C1 segment of cervical spinal cord (tissue), 14 donors: Measurements from ENCODE around the gene SLC6A20.
"Not testable (repeated sequence)": the region's sequence is repeated elsewhere in the genome, so short reads cannot be mapped to it uniquely, and the experiment has no call there.

Experiments used
- DNase-seq, 14 donors: peaks; one replicate each; lab custom pipeline; 2025; lab: John Stamatoyannopoulos, UW

SLC6A20 gene

DNA sequence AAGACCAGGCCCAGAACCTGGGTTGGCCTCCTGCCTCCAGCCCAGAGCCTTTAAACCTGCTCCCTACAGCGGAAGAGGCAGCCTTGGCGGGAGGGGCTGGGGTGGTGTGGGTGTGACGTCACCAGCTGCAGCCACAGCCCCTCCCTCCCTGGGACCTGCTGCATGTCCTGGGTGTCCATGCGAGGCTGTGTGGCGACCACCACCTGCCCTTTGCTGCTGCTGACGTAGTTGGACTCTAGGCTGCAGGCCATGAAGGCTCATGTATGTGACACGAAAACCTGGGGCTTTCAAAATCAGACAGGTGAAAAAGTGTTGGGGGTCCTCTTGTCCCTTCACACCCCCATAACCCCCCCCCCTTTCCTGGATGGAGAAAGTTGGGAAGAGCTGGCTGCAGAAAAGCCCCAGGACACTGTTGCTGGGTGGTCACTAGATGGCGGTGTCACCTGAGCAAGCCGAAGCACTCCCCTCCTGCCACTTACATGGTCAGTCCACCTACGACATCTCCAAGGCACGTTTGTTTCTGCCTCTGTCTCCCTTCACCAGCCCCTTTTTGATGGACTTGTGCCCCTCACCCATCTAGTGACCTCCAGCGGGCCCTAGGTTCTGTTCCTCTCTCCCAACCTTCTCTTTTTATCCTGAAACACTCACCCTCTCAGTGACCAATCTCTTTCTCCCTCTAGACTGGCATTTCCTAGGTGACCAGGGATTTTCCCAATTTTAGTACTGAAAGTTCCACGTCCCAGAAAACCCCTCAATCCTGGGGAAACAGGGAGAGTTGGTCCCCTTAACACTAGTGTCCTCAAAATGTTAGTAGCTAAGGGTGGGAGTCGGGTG, 35.2 kb downstream of the SLC6A20 start:
- DNase-seq = peak in 2 of 14 donors; percentile 11 to 19

GRCh38 chr3:45759851-45760250, 36.5 kb downstream of the SLC6A20 start:
- DNase-seq = no peak

DNA sequence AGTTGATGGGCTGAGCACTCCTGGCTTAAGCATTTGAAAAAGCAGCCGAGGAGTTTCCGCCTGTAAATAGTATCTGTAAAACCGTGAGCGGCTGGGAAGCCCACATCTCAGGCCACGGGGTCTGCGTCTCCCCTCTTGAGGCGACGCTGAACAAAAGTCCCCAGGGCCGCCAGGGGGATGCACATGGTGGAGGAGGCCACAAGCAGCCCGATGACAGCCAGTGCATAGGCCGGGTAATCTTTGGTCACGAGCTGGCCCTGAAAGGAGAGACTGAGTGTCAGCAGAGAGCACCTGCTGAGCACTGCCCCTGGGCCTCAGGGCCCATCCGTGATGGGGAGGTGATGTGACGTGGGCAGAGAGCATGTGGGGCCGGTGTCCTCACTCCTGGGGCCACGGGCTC, 37.5 kb downstream of the SLC6A20 start:
- no peak for DNase-seq

DNA sequence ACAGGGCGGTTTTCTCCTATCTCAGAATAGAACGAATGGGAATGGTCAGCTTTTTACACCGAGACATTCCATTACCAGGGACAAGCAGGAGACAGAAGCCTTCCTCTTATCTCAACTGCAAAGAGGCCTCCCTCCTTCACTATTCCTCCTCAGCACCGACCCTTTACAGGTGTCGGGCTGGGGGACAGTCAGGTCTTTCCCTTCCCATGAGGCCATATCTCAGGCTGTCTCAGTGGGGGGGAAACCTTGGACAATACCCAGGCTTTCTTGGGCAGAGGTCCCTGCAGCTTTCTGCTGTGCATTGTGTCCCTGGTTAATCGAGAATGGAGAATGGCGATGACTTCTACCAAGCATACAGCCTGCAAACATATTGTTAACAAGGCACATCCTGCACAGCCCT, 39.2 kb downstream of the SLC6A20 start:
- DNase-seq = not testable (repeated sequence)

GRCh38 chr3:45756055-45756454, 40.3 kb downstream of the SLC6A20 start:
- no peak for DNase-seq

DNA sequence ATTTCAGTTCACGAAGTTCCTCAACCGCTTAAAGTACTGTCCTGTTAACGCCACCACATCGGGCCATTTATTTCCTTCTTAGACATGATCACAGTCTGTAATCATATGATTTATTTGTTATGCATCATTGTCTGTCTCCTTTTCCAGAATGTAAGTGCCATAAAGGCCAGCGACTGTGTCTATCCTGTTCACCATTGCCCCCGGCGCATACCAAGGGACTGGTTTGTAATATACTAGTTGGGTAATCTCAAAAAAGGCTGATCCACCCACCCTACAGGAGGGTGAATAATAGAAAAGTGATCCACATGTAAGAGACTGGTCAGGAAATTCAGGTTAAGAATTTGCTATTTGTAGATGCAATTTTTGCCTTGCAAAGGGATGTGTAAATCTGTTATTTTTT, 41.9 kb downstream of the SLC6A20 start:
- DNase-seq = no peak

- no peak for DNase-seq
Observed at GRCh38 chr3:45753095-45753494, 43.2 kb downstream of the SLC6A20 start.

- peak in 1 of 14 donors; percentile 38 for DNase-seq
Observed at GRCh38 chr3:45751537-45752242, 44.6 kb downstream of the SLC6A20 start.

- no peak for DNase-seq
Observed at GRCh38 chr3:45749880-45750279, 46.5 kb downstream of the SLC6A20 start.

GRCh38 chr3:45749036-45749600, 47.2 kb downstream of the SLC6A20 start:
- DNase-seq = not testable (repeated sequence)

GRCh38 chr3:45748068-45748467, 48.3 kb downstream of the SLC6A20 start:
- no peak for DNase-seq

GRCh38 chr3:45746777-45747622, 49.3 kb downstream of the SLC6A20 start:
- no peak for DNase-seq

DNA sequence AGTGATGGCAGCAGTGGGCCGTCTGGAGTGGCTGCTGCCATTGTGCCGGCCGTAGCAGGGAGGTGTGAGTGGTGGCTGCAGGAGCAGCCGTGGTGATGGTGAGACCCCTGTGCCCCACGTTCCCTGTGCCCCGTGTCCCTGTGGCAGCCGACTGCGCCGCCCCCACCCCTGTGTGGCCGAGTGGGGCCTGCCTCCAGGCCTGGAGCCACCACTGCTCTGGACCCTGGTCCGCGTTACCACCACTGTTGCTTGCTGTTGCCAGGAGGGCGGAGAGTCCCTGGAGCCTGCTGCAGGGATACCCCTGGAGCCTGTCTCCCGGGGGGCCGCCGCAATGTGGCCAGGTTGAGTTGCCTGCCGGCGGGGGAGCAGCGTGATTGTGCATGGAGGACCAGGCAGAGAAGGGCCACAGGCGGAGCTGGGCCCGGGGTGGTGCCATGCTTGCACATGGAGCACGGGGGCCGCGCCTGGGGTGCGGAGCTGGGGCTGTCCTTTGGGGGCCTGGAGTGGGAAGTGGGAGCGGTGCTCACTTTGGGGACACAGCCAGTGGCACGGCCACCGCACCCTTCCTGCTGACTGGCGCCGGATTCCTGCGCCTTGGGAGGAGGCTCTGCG, 50.1 kb downstream of the SLC6A20 start:
- no peak for DNase-seq

- no peak for DNase-seq
Observed at GRCh38 chr3:45742461-45743089, 53.8 kb downstream of the SLC6A20 start.

DNA sequence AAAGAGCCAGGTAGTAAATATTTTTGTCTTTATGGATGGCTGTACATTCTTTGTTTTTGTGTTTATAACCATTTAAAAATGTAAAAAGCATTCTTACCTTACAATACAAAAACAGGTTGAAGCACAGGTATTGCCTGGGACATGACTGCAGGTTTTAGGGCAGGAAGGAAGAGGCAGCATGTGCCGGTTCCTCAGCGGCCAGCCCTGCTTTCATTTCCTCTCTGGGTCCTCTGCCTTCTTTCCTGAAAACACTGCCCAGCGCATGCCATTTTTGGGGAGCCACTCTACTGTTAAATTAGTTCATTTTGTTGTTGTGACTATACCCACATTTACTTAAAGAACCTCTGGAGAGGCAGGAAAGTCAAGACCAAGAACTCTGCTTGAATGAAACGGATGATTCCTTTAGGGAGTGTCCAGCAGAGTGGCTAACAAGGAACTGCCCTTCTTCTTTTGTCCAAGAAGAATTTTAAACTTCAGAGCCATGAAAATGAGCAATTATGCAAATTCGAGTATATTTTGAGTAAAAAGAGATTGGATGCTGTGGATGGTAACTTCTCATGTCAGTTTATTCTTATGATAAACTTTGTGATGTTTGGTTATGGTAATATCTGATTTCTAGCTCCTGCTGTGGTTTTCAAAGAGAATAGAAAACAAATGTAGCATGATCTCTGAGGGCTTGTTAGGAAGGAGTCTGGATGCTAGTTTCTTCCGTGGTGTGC, 54.4 kb downstream of the SLC6A20 start:
- no peak for DNase-seq

DNA sequence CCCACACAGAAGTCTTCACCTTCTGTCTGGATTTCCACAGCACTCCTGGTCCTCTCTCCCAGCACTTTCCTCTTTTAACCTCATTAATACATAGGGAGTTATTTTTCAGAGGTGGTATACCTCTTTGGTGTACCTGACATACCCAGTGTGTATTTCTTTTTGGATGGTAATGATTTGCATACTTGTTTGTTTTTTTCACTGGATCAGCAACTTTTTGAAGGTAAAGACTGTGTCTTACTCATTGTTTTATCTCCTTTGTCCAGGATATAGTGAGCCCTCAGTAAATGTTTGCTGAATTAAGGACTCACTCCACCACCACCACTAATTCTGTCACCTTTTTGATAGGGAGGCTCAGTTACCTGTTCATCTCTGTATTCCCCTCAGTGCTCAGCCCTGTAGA, 55.1 kb downstream of the SLC6A20 start:
- DNase-seq = no peak

GRCh38 chr3:45739991-45740390, 56.3 kb downstream of the SLC6A20 start:
- DNase-seq = no peak

GRCh38 chr3:45737234-45737633, 59.1 kb downstream of the SLC6A20 start:
- DNase-seq = no peak

- DNase-seq = no peak
Observed at GRCh38 chr3:45736707-45737106, 59.6 kb downstream of the SLC6A20 start.
